ENCODE data around the gene TPP1. TPM values are rescaled to one million over a fixed set of nuclear protein-coding genes. Genes with fewer than 3 reads are reported as not detected.

TPP1 gene
- total and polyA plus RNA-seq, 11 donors: 38.5 to 169 (median 79.7) TPM

DNA sequence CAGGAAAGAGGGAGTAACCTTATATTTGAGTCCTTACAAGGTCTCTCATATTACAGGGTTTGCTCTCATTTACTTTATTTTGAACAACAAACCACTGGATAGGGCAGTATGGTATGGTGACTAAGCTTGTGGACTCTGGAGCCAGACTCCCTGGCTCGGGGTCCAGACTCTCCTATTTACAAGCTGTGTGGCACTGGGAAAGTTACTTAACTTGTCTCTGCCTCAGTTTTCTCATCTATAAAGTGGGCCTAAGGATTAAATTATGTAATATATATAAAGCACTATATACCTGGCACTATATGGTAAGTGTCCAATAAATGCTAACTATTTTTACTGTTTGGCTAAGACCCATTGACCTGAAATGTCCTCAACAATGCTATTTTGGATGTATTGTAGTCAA is 38.1 kb upstream of the TPP1 start:
- H3K4me1 ChIP-seq: peaks cover 0 to 42% (median 14%) of the 10 kb centered on the region in 12 donors
- H3K27ac ChIP-seq: no peak overlapping the region
- intact Hi-C loops (cut with DNase I): loop anchor here in 1 of 10 donors (5.0 kb wide), 1 partner anchor 45 kb away; the partner anchor contains the start of gene TAF10
- H3K27me3 ChIP-seq: peaks cover 0 to 5% (median 0%) of the 10 kb centered on the region in 9 donors
- TF ChIP-seq, protein P1, sequence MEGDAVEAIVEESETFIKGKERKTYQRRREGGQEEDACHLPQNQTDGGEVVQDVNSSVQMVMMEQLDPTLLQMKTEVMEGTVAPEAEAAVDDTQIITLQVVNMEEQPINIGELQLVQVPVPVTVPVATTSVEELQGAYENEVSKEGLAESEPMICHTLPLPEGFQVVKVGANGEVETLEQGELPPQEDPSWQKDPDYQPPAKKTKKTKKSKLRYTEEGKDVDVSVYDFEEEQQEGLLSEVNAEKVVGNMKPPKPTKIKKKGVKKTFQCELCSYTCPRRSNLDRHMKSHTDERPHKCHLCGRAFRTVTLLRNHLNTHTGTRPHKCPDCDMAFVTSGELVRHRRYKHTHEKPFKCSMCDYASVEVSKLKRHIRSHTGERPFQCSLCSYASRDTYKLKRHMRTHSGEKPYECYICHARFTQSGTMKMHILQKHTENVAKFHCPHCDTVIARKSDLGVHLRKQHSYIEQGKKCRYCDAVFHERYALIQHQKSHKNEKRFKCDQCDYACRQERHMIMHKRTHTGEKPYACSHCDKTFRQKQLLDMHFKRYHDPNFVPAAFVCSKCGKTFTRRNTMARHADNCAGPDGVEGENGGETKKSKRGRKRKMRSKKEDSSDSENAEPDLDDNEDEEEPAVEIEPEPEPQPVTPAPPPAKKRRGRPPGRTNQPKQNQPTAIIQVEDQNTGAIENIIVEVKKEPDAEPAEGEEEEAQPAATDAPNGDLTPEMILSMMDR (IDR thresholded peaks at IDR 0.05): no peak
- no peak for TF ChIP-seq POLR2A (IDR thresholded peaks at IDR 0.05)
- no peaks in the 10 kb centered on the region for H3K36me3 ChIP-seq
- H3K9me3 ChIP-seq: no peaks in the 10 kb centered on the region
- H3K4me3 ChIP-seq: no peak overlapping the region
- WGBS, 4 donors: 65 to 89% (median 86%) methylated on average over 1 of the region's 1 CpG
- no peak for DNase-seq
- no peak for ATAC-seq

DNA sequence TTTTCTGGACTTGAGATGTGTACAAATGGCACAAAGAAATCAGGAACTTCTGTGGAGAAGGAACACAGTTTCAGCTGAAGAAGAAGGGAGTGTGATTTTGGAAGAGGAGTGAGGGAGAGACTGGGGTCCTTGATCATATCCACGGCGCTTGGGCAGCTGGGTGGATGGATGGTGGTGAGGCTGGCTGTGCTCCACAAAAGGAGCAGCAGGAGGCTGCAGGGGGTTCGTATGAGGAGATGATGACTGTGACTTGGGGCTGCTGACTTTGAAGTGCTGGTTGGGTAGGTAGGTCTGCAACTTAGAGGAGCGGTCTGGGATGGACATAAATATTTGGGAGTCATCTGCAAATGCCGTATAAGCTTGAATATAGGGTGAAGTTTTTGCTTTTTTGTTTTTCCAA is 37.7 kb upstream of the TPP1 start:
- intact Hi-C loops (cut with DNase I): loop anchor here in 1 of 10 donors (5.0 kb wide), 1 partner anchor 45 kb away; the partner anchor contains the start of gene TAF10

DNA sequence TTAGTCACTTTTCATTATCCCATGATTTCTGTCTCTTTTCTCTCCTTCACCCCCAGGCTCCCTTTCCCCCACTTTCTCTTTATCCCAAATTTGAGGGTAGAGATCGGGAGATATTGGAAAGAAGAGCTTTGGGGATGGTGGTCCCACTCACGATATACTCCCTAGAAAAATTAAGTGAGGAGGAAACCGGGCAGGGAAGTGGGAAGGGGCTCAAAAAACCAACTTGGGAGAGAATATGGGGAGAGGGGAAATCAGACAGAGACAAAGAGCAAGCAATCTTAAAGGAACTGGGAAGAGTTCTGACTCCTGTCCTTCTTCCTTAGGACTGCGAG is 37.3 kb upstream of the TPP1 start:
- DNase-seq (no peak), ATAC-seq (no peak)
- no peaks in the 10 kb centered on the region for H3K36me3 ChIP-seq
- WGBS, 4 donors: 71 to 82% (median 77%) methylated on average over 4 of the region's 4 CpGs
- peaks cover 0 to 6% (median 0%) of the 10 kb centered on the region in 9 donors for H3K27me3 ChIP-seq
- intact Hi-C loops (cut with DNase I): loop anchor here in 1 of 10 donors (5.0 kb wide), 1 partner anchor 44 kb away; the partner anchor contains the start of gene TAF10
- peak overlapping the region in 8 of 12 donors; percentile 48 to 68 (median 58) for H3K4me3 ChIP-seq
- H3K27ac ChIP-seq: peak overlapping the region in 9 of 12 donors; percentile 51 to 93 (median 85)
- H3K9me3 ChIP-seq: no peaks in the 10 kb centered on the region
- TF ChIP-seq, protein P1 (IDR thresholded peaks at IDR 0.05): no peak
- TF ChIP-seq POLR2A (IDR thresholded peaks at IDR 0.05): no peak
- H3K4me1 ChIP-seq: peaks cover 0 to 43% (median 16%) of the 10 kb centered on the region in 12 donors

More for the DNA sequence above, 37.7 kb upstream of the TPP1 start:
- WGBS, 4 donors: 72 to 85% (median 82%) methylated on average over 5 of the region's 5 CpGs
- DNase-seq: no peak
- Histone ChIP-seq H3K9me3 (no peaks in the 10 kb centered on the region), H3K36me3 (no peaks in the 10 kb centered on the region), H3K27me3 (peaks cover 0 to 5% (median 0%) of the 10 kb centered on the region in 9 donors), H3K27ac (peak overlapping the region in 4 of 12 donors; percentile 83 to 93 (median 86)), H3K4me3 (no peak overlapping the region), H3K4me1 (peaks cover 0 to 43% (median 14%) of the 10 kb centered on the region in 12 donors)
- no peak for TF ChIP-seq POLR2A (IDR thresholded peaks at IDR 0.05)
- TF ChIP-seq, protein P1 (IDR thresholded peaks at IDR 0.05): no peak
- ATAC-seq: no peak

- ATAC-seq (peak in 3 of 4 donors; percentile 66 to 71 (median 68)), DNase-seq (peak; percentile 51 to 75 (median 64))
- Histone ChIP-seq H3K4me1 (peaks cover 0 to 47% (median 18%) of the 10 kb centered on the region in 12 donors), H3K9me3 (no peaks in the 10 kb centered on the region), H3K4me3 (peak within 1 kb of the TSS; percentile 20 to 68 (median 55)), H3K36me3 (no peaks in the 10 kb centered on the region), H3K27ac (peak within 1 kb of the TSS; percentile 1 to 93 (median 81)), H3K27me3 (peaks cover 0 to 8% (median 0%) of the 10 kb centered on the region in 9 donors)
- no peak for TF ChIP-seq POLR2A (IDR thresholded peaks at IDR 0.05)
- TF ChIP-seq, protein P1 (IDR thresholded peaks at IDR 0.05): no peak
- 13 to 22% (median 16%) methylated on average over 23 to 38 of the region's 56 CpGs for WGBS, 4 donors
- intact Hi-C loops (cut with DNase I): loop anchor here in 1 of 10 donors (5.0 kb wide), 1 partner anchor 44 kb away; the partner anchor contains the start of gene TAF10
Measured at GRCh38 chr11:6655790-6656583, 36.8 kb upstream of the TPP1 start, which contains the start of gene DCHS1. Gene DCHS1 (minus strand): TSS chr11:6655809. CDS start chr11:6641613, 14,196 bp downstream.
